GM18520 (cell line): ENCODE data around the gene WNT4.
A peak's percentile ranks its signal among the peaks of the same experiment; 100 is the strongest.

ENCODE experiments used
- ATAC-seq: cut with Tn5 transposase; IDR thresholded peaks from one replicate; pipeline ENCODE4 v1.9.1; 2021; ENCODE audit not compliant: unreplicated experiment

WNT4 gene

DNA sequence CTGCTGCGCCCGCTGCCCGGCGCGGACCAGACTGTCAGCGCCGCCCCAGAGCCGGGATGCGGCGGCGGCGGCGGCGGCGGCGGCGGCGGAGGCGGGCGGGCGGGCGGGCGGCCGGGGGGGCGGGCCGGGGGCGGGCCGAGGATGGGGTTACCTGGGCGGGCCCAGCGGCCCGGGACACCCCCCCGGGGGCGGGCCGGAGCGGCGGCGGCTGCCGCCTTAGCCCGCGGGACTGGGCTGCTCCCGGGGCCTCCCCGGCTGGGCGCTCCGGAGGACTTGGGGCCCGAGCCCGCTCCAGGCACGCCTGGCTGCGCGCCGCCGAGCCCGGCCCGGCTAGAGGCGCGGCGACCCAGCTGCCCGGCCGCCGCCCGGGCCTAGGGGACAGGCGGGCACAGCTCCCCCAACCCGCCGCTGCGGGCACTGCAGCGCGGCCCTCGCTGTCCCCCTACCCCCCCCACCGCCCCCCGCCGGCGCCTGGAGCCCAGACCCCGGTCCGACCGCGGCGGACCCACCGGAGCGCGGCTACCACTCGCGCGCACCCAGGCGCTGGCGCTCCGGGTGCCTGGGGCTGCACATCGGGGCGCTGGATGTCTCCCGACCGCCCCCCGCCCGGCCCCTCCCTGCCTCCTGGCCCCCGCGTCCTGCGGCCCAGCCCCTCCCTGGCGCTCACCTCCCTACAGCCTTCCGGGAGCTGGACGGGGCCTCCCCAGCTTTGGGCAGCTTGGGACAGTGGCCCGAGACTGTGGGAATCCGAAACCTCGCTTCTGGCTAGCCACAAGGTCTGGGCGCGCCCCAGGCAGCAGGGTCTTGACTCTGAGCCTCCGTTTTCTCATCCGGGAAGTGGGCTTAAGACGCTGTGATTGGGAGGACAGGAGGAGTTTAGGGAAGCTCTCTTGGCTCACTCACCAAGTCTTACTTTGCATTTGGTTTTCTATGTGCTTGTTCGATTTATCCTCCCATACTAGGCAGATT is at the start of gene WNT4:
TSS of gene WNT4 (minus strand) at position 33 of the 969 bp plus-strand sequence. CDS start 175 bp downstream, outside the sequence.
- no peak for ATAC-seq

DNA sequence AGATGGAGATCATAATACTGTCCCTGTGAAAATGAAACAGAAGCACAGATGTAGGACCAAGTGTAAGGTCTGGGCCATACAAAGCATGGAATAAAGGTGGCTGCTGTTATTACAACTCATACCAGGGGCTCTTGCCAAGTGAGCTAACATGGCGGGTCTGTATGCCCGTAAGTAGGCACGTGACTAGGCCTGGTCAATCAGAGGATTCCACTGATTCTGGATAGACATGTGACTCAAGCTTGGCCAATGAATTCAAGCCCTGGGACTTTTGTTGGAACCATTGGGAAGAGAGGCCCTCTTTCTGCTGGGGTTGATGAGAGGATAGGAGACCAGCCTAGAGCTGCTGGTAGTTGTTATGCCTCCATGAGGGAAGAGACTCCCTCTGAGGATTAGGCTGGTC is 47.8 kb upstream of the WNT4 start:
- ATAC-seq = no peak

DNA sequence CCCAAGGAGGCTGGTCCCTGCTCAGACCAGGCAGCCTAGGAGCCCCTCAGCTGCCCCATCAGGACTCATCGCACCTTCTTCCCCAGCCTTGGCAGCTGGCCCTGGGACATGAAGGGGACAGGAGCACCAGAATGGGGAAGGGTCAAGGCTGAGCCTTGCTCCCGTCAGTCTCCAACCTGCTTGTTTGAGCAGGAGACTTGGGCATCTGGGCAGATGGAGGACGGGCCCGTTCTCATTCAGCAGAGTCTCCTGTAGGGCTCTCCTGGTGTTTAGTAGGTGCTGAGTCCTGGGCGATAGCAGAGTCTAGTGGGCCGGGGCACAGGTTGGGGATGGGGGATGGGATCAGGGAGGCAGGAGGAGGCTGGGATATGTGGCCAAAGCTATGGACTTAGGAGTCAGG is 47.4 kb upstream of the WNT4 start:
- ATAC-seq = no peak

DNA sequence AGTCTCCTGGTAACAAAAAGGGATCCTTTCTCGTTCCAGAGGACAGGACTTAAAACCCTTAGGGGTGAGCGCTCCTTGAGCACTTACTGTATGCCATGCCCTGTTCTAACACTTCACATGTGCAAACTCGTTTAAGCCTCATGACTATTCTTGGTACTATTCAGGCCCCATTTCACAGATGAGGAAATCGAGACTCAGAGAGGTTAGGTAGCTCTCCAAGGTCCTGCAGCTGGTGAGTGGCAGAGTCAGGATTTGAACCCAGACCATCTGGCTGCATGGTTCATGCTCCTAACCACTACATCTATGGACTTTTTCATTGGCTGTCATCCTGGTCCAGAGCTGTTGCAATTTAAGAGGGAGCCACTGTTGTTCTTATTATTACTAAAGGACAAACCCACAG is 46.7 kb upstream of the WNT4 start:
- no peak for ATAC-seq

DNA sequence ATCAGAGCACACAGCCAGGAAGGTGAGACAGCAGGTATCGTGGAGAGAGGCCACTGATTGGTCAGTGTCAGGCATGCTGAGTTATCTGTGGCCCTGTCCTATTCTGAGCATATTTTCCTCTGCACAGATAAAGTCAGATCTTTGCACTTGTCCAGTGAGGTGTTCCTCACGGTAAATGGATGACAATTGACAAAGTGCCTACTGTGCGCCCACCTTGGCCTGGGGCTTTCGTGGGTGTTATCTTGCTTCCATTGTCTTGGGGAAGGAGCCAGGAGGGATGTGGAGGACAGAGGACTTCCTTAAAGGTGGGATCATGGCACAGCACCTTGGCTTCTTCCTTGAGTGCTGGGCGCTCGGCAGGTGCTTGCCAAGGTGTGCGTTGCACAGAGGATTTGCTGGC is 46.0 kb upstream of the WNT4 start:
- ATAC-seq = no peak

DNA sequence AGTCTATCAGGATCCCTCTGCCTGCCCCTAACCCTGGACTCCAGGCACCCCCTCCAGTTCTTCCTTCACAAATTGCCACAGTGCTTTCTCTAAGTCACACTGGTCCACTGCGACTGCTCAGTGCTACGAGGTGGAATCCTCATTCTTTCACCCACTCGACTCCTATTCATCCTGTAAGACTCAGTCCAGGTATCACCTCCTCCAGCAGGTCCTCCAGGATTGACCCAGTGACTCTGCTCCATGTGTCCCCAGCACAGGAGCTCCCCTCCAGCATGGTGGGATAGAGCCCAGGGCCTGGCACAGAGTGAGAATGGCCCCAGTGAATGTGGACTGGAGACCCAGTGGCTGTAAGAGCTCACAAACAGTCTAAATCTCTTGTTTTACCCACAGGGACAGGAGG is 45.5 kb upstream of the WNT4 start:
- no peak for ATAC-seq

DNA sequence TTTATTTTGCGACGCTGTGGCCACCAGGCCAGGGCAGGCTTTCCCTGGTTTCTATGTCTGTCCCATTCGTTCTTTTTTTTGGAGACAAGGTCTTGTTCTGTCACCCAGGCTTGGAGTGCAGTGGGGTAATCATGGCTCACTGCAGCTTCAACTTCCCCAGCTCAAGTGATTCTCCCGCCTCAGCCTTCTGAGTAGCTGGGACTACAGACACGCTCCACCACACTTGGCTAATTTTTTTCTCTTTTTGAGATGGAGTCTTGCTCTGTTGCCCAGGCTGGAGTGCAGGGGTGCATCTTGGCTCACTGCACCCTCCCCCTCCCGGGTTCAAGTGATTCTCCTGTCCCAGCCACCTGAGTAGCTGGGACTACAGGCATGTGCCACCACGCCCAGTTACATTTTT is 43.4 kb upstream of the WNT4 start:
- ATAC-seq = no peak

DNA sequence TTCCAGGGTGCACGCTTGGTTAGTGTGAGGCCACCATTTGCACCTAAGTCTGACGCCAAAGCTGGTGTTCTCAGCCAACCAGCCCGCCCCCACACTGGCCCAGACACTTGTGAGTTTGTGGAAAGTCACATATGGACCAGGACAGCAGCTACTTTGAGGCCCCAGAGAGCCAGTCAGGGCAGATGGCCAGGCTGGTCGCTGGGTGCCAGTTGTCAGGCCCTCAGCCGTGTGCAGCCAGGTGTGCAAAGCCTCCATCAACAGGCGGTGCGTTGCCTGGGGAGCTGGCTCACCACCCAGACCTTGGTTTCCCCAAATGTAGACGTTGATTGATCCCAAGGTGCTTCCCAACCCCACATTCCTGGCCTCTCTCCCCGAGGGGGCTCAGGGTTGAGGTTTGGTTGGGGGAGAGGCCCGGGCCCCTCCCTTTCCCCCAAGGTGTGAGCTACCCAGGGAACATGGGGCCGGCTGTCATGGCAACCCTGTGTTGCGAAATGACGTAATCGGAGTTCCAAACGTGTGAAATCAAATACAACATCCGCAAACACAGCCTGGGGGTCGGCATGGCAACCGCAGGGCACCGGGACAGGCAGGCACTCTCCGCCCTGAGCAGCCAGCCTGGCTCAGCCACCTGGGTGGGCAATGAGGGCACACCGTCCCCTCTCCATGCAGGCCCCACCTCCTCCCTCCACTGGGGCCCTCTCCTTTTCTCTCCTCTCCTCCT is 42.2 kb upstream of the WNT4 start:
- ATAC-seq = no peak

DNA sequence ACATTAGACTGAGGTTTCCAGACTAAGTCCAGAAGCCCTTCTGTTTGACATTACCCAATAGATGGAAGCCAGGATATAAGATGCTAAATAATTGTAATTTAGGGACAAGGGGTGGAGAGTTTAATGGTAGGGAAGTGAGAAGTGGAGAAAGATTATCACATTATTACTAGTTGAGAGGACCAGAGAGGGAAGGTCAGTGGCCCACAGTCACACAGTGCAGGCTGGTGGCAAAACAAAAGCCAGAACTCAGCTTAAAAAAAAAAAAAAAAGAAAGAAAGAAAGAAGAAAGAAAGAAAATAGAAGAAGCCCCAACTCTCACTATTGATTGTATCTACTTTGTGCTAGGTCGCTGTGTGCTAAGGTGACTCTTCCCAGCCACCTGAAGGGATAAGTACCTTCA is 41.6 kb upstream of the WNT4 start:
- no peak for ATAC-seq

DNA sequence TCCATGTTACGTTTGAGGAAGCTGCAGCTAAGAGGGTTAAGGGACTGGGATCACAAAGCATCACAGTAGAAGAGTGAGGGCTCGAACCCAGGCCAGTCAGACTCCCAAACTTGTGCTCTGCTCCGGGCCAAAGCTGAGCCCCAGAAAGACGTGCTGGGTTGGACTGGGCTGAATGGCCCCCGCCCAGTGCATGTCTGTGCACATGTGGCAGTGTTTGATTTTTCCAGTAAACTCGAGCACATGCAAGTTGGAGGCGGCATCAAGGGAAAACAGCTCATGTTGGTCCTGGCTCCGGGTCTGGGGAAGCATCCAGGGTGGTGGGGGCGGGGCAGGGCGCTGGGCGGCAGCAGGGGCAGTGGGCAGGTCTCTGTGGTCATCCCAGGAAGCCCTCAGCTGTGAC is 39.8 kb upstream of the WNT4 start:
- no peak for ATAC-seq

DNA sequence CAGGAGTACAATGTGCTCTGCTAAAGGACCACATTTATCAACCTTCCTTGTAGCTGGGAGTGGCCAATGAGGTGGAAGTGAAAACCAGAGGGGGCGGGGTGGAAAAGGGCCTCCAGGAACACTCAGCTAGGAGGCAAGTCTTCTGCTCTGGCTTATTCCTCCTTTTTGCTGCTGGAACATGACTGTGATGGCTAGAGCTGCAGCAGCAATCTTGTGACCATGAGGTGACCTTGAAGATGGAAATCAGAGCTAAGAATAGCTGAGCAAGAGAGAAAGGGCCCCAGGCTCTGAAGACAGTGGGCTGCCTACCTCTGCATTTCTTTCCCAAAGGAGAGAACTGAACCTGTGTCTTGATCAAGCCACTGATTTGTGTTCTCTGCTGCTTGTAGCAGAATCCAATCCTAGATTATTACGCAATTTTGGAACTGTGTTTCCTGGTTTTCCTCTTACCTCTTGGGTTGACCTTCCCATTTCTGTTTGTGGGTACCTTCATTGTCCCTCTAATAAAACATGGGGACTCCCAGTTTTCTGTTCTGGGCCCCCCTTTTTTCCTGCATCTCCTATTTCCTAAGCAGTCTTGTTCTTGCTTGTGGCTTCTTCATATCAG is 36.4 kb upstream of the WNT4 start:
- no peak for ATAC-seq

DNA sequence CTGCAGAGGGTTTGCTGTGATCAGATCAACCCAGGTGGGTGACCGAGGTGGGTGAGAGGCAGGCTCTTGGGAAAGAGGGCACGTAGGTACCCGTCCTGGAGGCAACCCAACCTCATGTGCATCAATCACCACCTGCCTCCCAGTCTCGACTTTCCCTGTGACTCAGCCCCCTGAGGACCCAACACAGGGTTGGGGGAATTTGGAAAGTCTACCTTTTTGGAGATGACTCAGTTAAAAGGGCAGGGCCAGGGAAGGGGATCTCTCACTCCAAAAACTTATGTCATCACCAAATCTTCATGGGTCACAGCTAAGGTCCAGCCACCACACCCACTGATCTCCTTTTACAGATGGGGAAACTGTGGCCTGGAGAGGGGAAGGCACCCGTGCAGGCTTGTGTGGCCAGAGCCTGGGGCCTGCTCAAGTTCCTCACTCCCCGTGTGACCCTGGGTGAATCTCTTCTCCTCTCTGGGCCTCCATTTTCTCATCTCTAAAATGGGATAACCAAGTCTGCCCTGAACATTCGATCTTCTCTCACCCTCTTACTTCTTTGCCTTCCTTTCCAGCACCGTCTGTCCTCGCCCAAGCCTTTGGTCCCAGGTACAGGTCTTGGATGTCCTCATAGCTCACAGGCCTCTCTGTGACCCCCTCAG is 34.6 kb upstream of the WNT4 start:
- peak; percentile 61 for ATAC-seq

DNA sequence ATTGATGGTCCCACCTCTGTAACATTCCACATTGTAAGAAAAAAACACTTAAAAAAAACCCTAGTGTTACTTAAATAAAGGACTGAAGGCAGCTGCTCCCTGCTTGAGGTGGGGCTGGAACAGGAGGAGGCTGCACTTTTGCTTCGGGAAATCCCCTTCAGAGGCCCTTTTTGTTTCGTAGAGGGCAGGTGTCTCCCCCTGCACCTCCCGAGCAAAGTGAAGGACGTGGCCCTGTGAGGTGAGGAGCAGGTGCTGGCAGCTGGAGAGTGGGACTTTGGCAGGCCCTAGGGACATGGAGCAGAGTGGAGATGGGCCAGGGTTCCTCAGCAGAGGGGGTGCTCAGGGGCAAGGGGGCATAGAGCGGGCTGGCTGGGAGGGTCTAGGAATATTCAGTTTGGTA is 33.4 kb upstream of the WNT4 start:
- ATAC-seq = no peak

DNA sequence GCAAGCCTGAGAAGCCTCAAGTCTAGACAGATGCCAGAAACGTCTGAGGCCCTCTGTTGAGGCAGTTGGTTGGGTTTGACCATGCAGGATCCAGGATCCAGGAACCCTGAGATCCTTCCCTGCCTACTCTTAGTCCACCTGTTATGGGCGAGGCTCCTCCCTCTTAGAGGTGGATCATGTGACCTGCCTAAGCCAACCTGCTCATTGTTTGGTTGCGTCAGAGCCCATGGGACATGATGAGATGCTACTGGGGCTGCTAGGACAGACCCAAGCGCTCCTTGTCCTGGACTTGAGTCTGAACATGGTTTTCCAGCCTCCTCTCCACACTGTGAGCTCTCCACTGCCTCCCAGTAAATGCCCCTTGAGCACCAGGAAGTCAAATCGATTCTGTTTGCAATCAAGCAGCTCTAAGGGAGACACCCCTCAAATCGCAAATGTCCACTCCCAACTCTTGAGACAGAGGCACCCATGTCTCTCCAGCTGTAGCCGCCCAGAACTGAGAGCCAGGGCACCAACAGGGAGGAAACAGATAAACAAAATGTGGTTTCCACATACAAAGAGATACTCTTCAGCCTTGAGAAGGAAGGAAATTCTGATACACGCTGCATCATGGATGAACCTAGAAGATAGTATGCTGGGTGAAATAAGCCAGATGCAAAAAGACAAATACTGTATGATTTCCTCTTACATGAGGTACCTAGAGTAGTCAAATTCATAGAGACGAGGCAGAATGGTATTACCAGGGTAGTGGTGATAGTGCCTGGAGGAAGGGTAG is 31.7 kb upstream of the WNT4 start:
- no peak for ATAC-seq

DNA sequence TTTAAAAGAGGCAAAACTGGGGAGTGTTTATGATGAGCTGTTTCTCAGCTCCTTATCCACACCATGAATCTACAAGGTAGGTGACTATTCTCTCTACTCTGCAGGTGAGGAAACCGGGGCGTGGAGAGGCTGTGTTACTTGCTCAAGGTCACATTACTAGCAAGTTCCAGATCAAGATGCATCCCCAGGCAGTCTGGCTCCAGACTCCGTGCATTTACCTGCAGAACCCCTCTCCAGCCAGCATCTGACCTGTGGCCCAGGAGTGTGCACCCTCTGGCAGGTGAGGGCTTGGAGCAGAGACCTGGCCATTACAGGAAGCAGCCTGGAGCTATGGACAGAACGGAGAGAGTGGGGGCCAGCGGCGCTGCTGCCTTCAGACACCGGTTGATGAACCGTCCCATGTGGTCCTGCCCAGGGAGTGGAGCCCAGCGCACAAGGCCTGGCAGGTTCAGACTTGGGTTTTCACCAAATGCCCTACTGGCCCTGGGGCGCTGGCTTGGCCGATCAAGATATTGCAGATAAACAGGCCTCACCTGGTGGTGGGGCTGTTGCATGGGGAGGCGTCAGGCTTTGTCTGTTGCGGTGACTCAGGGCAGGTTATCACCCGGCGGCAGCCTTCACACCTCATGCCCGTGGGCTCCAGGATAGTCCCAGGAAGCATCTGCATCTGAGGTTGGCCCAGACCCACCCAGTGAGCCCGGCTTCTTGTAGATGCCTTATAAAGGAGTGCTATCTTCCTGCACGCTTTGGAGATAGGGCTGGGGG is 29.2 kb upstream of the WNT4 start:
- ATAC-seq = no peak

DNA sequence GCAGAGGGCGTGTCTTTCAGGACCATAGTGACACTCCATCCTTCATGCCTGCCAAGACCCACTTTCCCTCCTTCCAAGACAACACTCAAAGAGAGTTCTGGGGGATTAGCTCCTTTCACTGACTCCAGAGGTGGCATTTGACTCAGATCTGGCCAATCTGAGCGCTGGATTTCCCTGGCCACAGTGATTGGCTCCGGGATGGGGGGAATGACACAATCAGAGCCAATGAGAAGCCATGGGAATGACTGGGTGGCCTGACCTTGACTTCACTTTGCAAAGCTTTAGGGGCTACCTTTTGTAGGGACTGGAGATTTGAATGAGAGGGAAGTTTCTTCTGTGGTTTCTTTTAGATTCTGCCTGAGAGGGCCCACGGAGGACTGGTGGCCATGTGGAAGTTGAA is 26.9 kb upstream of the WNT4 start:
- ATAC-seq = no peak

DNA sequence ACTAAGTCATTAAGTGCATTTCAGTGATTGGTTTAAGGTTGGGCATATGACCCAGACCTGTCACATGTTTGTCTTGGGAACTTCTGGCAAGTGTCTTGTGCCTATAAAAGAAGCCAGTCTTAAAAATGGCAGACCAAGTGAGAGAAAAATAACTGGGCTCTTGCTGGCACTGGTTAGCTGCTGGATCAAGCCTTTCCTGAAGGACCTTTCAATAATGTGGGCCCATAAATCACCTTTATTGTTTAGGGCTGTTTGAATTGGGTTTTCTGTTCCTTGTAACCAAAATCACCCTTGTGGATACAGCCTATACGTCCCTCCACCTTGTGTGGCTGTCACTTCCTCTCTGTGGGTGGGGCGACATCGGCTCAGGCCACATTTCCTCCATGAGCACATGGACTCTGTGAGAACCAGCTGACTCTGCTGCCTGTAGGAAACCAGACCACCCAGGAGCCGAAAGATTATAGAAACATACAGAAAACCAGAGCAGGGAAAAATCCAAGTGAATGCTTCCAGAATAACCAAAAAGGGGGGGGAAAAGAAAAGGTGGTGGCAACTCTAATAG is 25.6 kb upstream of the WNT4 start:
- ATAC-seq = no peak

DNA sequence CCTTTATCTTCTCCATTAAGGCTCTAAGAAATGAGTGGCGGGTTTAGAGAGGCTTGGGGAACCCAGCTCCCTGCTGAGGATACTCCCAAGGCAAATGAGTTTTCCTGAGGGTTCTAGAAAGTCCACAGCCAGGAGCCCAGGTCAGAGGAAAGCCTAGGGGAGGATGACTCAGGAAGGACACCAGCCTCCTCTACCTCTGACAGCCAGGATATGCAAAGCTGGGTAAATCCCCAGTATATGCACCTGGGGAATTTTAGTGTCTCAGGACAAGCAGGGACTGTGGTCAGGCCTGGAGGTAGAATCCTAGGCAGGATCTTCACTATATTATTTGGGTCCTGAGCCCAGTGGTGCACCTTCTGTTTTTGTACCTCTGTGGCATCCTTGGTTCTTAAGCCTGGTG is 23.5 kb upstream of the WNT4 start:
- ATAC-seq = no peak
